Brain pericyte (primary cell): ENCODE results near the gene PCED1B.

Source experiments
- DNase-seq: peaks from one replicate; pipeline ENCODE4 v3.0.0-alpha.2; 2012; ENCODE audit warnings: low read depth, low spot score

The PCED1B gene

GRCh38 chr12:47120736-47121135 lies 41.3 kb downstream of the PCED1B start:
- DNase-seq = no peak

GRCh38 chr12:47121146-47121545 lies 41.7 kb downstream of the PCED1B start:
- DNase-seq = no peak

- no peak for DNase-seq
Measured at GRCh38 chr12:47122602-47123001, 43.2 kb downstream of the PCED1B start.

- no peak for DNase-seq
Measured at GRCh38 chr12:47123730-47124129, 44.3 kb downstream of the PCED1B start.

GRCh38 chr12:47124451-47124850 lies 45.0 kb downstream of the PCED1B start:
- no peak for DNase-seq

- no peak for DNase-seq
Measured at GRCh38 chr12:47126246-47126645, 46.8 kb downstream of the PCED1B start.

GRCh38 chr12:47131011-47131410 lies 51.6 kb downstream of the PCED1B start:
- DNase-seq = no peak

GRCh38 chr12:47134005-47134404 lies 54.6 kb downstream of the PCED1B start:
- DNase-seq = no peak

- no peak for DNase-seq
Measured at GRCh38 chr12:47135578-47135977, 56.2 kb downstream of the PCED1B start.

- no peak for DNase-seq
Measured at GRCh38 chr12:47139000-47139681, 59.7 kb downstream of the PCED1B start.

GRCh38 chr12:47141459-47141858 lies 62.0 kb downstream of the PCED1B start:
- DNase-seq = no peak

GRCh38 chr12:47144769-47145168 lies 65.3 kb downstream of the PCED1B start:
- no peak for DNase-seq

- DNase-seq = no peak
Measured at GRCh38 chr12:47145188-47145587, 65.8 kb downstream of the PCED1B start.

GRCh38 chr12:47147739-47148138 lies 68.3 kb downstream of the PCED1B start:
- DNase-seq = no peak

GRCh38 chr12:47149146-47149545 lies 69.7 kb downstream of the PCED1B start:
- DNase-seq = no peak

- DNase-seq = no peak
Measured at GRCh38 chr12:47152095-47152494, 72.7 kb downstream of the PCED1B start.

- DNase-seq = no peak
Measured at GRCh38 chr12:47155457-47156166, 76.2 kb downstream of the PCED1B start.

GRCh38 chr12:47156167-47156736 lies 76.8 kb downstream of the PCED1B start:
- no peak for DNase-seq

- no peak for DNase-seq
Measured at GRCh38 chr12:47158792-47159191, 79.4 kb downstream of the PCED1B start.

GRCh38 chr12:47159348-47159747 lies 79.9 kb downstream of the PCED1B start:
- no peak for DNase-seq

- DNase-seq = no peak
Measured at GRCh38 chr12:47160316-47161244, 81.2 kb downstream of the PCED1B start.

GRCh38 chr12:47164116-47164515 lies 84.7 kb downstream of the PCED1B start:
- DNase-seq = no peak
